MCF 10A (cell line): ENCODE measurements around the gene EPHB1. TPM values are rescaled to one million over a fixed set of nuclear protein-coding genes. Genes with fewer than 3 reads are reported as not detected.

ENCODE experiments used
- BruUV-seq: library from RNA; stranded (reverse); fragments of 400-500 nt; replicated peaks from 2 replicates; lab custom pipeline; 2021; lab: Mats Ljungman, UMichigan
- CTCF ChIA-PET: fragments of 300-600 bp; sonication (Branson Sonifier 250); formaldehyde crosslinking; extraction: SDS; loops from one replicate; lab custom pipeline; 2021; ENCODE audit warnings: antibody characterized with exemption, inconsistent platforms; lab: Yijun Ruan, JAX
- POLR2A ChIA-PET: fragments of 300-600, 350-650 bp; sonication (Branson Sonifier 250); formaldehyde crosslinking; extraction: SDS; loops from one replicate; lab custom pipeline; 2020; ENCODE audit warnings: antibody characterized with exemption, inconsistent platforms; lab: Yijun Ruan, JAX
- DNase-seq: peaks from one replicate; pipeline ENCODE4 v3.0.0-alpha.2; 2018; ENCODE audit not compliant: unreplicated experiment
- H3K27ac Mint-ChIP-seq: one replicate; pipeline ENCODE4 v1.8.0; 2022; ENCODE audit warnings: mild to moderate bottlenecking, low read depth, mixed read lengths; ENCODE audit not compliant: unreplicated experiment
- H3K27me3 Mint-ChIP-seq: one replicate; pipeline ENCODE4 v1.8.0; 2022; ENCODE audit warnings: mixed read lengths; ENCODE audit not compliant: insufficient read depth, unreplicated experiment
- H3K36me3 Mint-ChIP-seq: one replicate; pipeline ENCODE4 v1.8.0; 2022; ENCODE audit warnings: mild to moderate bottlenecking, moderate library complexity, mixed read lengths; ENCODE audit not compliant: insufficient read depth, unreplicated experiment
- H3K4me1 Mint-ChIP-seq: one replicate; pipeline ENCODE4 v1.8.0; 2022; ENCODE audit warnings: mixed read lengths; ENCODE audit not compliant: insufficient read depth, unreplicated experiment
- H3K4me3 Mint-ChIP-seq: one replicate; pipeline ENCODE4 v1.8.0; 2022; ENCODE audit warnings: mild to moderate bottlenecking, moderate library complexity, mixed read lengths; ENCODE audit not compliant: unreplicated experiment
- H3K9me3 Mint-ChIP-seq: one replicate; pipeline ENCODE4 v1.8.0; 2022; ENCODE audit warnings: mixed read lengths; ENCODE audit not compliant: unreplicated experiment
- CTCF ChIP-seq: fragments of 200-600 bp; IDR thresholded peaks from one replicate; pipeline ENCODE4 v1.8.0; 2022; ENCODE audit warnings: antibody characterized with exemption, mild to moderate bottlenecking; ENCODE audit not compliant: unreplicated experiment
- intact Hi-C: fragments of 100-400 bp; cut with micrococcal nuclease; formaldehyde crosslinking; loops from 2 replicates; pipeline ENCODE4 v1.14.1; 2022
- total RNA-seq: library from RNA; stranded (reverse); gene quantifications from 2 replicates; pipeline ENCODE4 v1.2.3, GENCODE V29; 2022

Gene EPHB1
- total RNA-seq, 1 experiment from 2014 or later, result not detected

- intact Hi-C loops, result no loop called here
- no peak overlapping the region for H3K4me3 Mint-ChIP-seq
- DNase-seq, result no peak
- ChIA-PET POLR2A (no interaction called here), CTCF (interaction anchor here (0.6 kb wide), 1 partner anchor 9 kb away, joined by 3 read pairs; no protein-coding TSS in a partner anchor)
- H3K4me1 Mint-ChIP-seq, result no peaks in the 10 kb centered on the region
- peaks cover 27% of the 10 kb centered on the region for H3K9me3 Mint-ChIP-seq
- H3K36me3 Mint-ChIP-seq, result no peaks in the 10 kb centered on the region
- no TSS peak for BruUV-seq
- H3K27me3 Mint-ChIP-seq, result no peaks in the 10 kb centered on the region
- H3K27ac Mint-ChIP-seq, result no peak overlapping the region
- no peak for TF ChIP-seq CTCF
These were observed 276.4 kb downstream of the EPHB1 start for GRCh38 chr3:135071483-135071882.

GRCh38 chr3:135072431-135072830, 277.4 kb downstream of the EPHB1 start:
- no peaks in the 10 kb centered on the region for H3K4me1 Mint-ChIP-seq
- ChIA-PET POLR2A (no interaction called here), CTCF (interaction anchor here (0.7 kb wide), 1 partner anchor 827 kb away, joined by 3 read pairs; no protein-coding TSS in a partner anchor)
- intact Hi-C loops, result no loop called here
- no peak overlapping the region for H3K27ac Mint-ChIP-seq
- H3K36me3 Mint-ChIP-seq, result no peaks in the 10 kb centered on the region
- H3K27me3 Mint-ChIP-seq, result no peaks in the 10 kb centered on the region
- no peak for DNase-seq
- no peak for TF ChIP-seq CTCF
- no peak overlapping the region for H3K4me3 Mint-ChIP-seq
- H3K9me3 Mint-ChIP-seq, result peaks cover 30% of the 10 kb centered on the region
- no TSS peak for BruUV-seq

- intact Hi-C loops, result no loop called here
- no peak overlapping the region for H3K4me3 Mint-ChIP-seq
- H3K36me3 Mint-ChIP-seq, result no peaks in the 10 kb centered on the region
- no peak for TF ChIP-seq CTCF
- DNase-seq, result no peak
- BruUV-seq, result no TSS peak
- H3K9me3 Mint-ChIP-seq, result peaks cover 39% of the 10 kb centered on the region
- no peaks in the 10 kb centered on the region for H3K27me3 Mint-ChIP-seq
- no peaks in the 10 kb centered on the region for H3K4me1 Mint-ChIP-seq
- H3K27ac Mint-ChIP-seq, result no peak overlapping the region
- ChIA-PET POLR2A (no interaction called here), CTCF (interaction anchor here (0.6 kb wide), 1 partner anchor 290 kb away, joined by 5 read pairs; no protein-coding TSS in a partner anchor)
These were observed 280.1 kb downstream of the EPHB1 start for GRCh38 chr3:135075157-135075556.

GRCh38 chr3:135076341-135076740, 281.3 kb downstream of the EPHB1 start:
- intact Hi-C loops, result no loop called here
- POLR2A ChIA-PET, result no interaction called here
- H3K4me3 Mint-ChIP-seq, result no peak overlapping the region
- peaks cover 44% of the 10 kb centered on the region for H3K9me3 Mint-ChIP-seq
- BruUV-seq, result no TSS peak
- no peaks in the 10 kb centered on the region for H3K4me1 Mint-ChIP-seq
- H3K36me3 Mint-ChIP-seq, result no peaks in the 10 kb centered on the region
- no peak for DNase-seq
- CTCF ChIA-PET, result no interaction called here
- no peak overlapping the region for H3K27ac Mint-ChIP-seq
- no peaks in the 10 kb centered on the region for H3K27me3 Mint-ChIP-seq
- TF ChIP-seq CTCF, result no peak
